Naive B cell (primary cell): ENCODE results near the gene CARD11. TPM values are rescaled to one million over a fixed set of nuclear protein-coding genes. Genes with fewer than 3 reads are reported as not detected.
"Not testable (repeated sequence)": the region's sequence is repeated elsewhere in the genome, so short reads cannot be mapped to it uniquely, and the experiment has no call there.

Experiments used
- ATAC-seq, 2 donors: fragments of 150-1000 bp; cut with Tn5 transposase; 2 replicates each; pipeline ENCODE4 v1.10.0; 2021; ENCODE audit warnings: low read depth in 2 of 2, mild to moderate bottlenecking in 2 of 2, moderate library complexity in 2 of 2
- DNase-seq: peaks from one replicate; pipeline ENCODE4 v3.0.0; 2022
- H3K27ac Mint-ChIP-seq, 6 donors: one replicate each; pipeline ENCODE4 v1.8.0; 2020 to 2022; ENCODE audit warnings: mild to moderate bottlenecking in 6 of 6, mixed read lengths in 6 of 6, moderate library complexity in 5 of 6, inconsistent platforms in 2 of 6
- H3K27me3 Mint-ChIP-seq, 3 donors: one replicate each; pipeline ENCODE4 v1.8.0; 2021 to 2022; ENCODE audit warnings: mixed read lengths in 3 of 3, mild to moderate bottlenecking in 1 of 3
- H3K36me3 Mint-ChIP-seq, 2 donors: one replicate each; pipeline ENCODE4 v1.8.0; 2020 to 2022; ENCODE audit warnings: mixed read lengths in 2 of 2, inconsistent platforms in 1 of 2, mild to moderate bottlenecking in 1 of 2
- H3K4me1 Mint-ChIP-seq, 3 donors: one replicate each; pipeline ENCODE4 v1.8.0; 2020 to 2022; ENCODE audit warnings: mixed read lengths in 3 of 3, inconsistent platforms in 1 of 3, mild to moderate bottlenecking in 1 of 3, moderate library complexity in 1 of 3
- H3K4me3 Mint-ChIP-seq, 8 donors: one replicate each; pipeline ENCODE4 v1.8.0; 2020 to 2022; ENCODE audit warnings: mild to moderate bottlenecking in 8 of 8, mixed read lengths in 8 of 8, moderate library complexity in 8 of 8, inconsistent platforms in 2 of 8
- H3K9me3 Mint-ChIP-seq, 7 donors: one replicate each; pipeline ENCODE4 v1.8.0; 2020 to 2022; ENCODE audit warnings: mixed read lengths in 7 of 7, mild to moderate bottlenecking in 5 of 7, inconsistent platforms in 2 of 7, moderate library complexity in 1 of 7
- polyA plus RNA-seq, 6 donors: library from polyadenylated mRNA; unstranded; fragments of 300-500 nt; fragmentation: Illumina TruSeq; gene quantifications; one replicate each; pipeline ENCODE4 v1.2.3, GENCODE V29; 2021; ENCODE audit warnings: low read depth in 6 of 6

Gene CARD11
- polyA plus RNA-seq, 6 donors from 2014 or later = 9.4 to 55.3 (median 17.5) TPM

GRCh38 chr7:2927592-2927991 lies 116.1 kb downstream of the CARD11 start:
- H3K27ac Mint-ChIP-seq = peak overlapping the region in 1 of 6 donors; percentile 25
- peaks cover 0 to 31% of the 10 kb centered on the region in 2 donors for H3K36me3 Mint-ChIP-seq
- DNase-seq = no peak
- H3K4me3 Mint-ChIP-seq = no peak overlapping the region
- no peaks in the 10 kb centered on the region for H3K27me3 Mint-ChIP-seq
- ATAC-seq = no peak
- peaks cover 0 to 12% (median 0%) of the 10 kb centered on the region in 3 donors for H3K4me1 Mint-ChIP-seq
- no peaks in the 10 kb centered on the region for H3K9me3 Mint-ChIP-seq

DNA sequence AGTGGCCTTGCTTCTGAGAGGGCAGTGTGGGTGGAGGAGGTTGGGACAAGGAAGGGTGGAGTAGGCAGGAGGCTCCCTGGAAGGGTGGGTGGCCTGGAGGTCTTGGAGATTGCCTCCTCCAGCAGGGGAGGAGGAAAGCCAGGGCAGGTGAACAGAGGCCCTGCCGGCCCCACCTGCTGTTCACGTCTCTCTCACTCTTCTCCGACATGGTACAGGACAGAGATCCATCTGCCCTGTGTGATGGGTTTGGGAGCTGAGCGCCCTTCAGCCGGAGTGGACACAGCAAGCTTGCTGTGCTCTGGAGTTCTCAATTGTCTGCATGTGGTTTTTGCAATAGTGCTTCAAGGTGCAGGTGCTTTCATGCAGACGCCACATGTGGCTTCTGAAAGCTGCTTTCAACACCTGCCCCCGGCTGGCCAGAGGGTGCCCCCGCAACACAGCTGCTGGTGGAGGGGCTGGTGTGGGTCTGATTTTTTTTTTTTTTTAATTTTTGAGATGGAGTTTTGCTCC lies 116.7 kb downstream of the CARD11 start:
- Mint-ChIP-seq H3K36me3 (peaks cover 1 to 26% of the 10 kb centered on the region in 2 donors), H3K27ac (no peak overlapping the region), H3K4me3 (no peak overlapping the region), H3K9me3 (no peaks in the 10 kb centered on the region), H3K4me1 (peaks cover 0 to 12% (median 0%) of the 10 kb centered on the region in 3 donors), H3K27me3 (no peaks in the 10 kb centered on the region)
- DNase-seq (no peak), ATAC-seq (no peak)

GRCh38 chr7:2926120-2926895 lies 117.4 kb downstream of the CARD11 start:
- DNase-seq = no peak
- peak overlapping the region in 1 of 6 donors; percentile 53 for H3K27ac Mint-ChIP-seq
- no peaks in the 10 kb centered on the region for H3K27me3 Mint-ChIP-seq
- peaks cover 0 to 7% (median 0%) of the 10 kb centered on the region in 3 donors for H3K4me1 Mint-ChIP-seq
- H3K4me3 Mint-ChIP-seq = peak overlapping the region in 2 of 8 donors; percentile 9 to 12
- peaks cover 8 to 26% of the 10 kb centered on the region in 2 donors for H3K36me3 Mint-ChIP-seq
- H3K9me3 Mint-ChIP-seq = no peaks in the 10 kb centered on the region
- no peak for ATAC-seq

- Mint-ChIP-seq H3K27me3 (no peaks in the 10 kb centered on the region), H3K9me3 (peaks cover 0 to 7% (median 6%) of the 10 kb centered on the region in 7 donors), H3K4me3 (no peak overlapping the region), H3K4me1 (peaks cover 0 to 5% (median 0%) of the 10 kb centered on the region in 3 donors), H3K36me3 (peaks cover 17 to 33% of the 10 kb centered on the region in 2 donors), H3K27ac (no peak overlapping the region)
- no peak for ATAC-seq
- no peak for DNase-seq
Measured at GRCh38 chr7:2924866-2925840, 118.5 kb downstream of the CARD11 start.

DNA sequence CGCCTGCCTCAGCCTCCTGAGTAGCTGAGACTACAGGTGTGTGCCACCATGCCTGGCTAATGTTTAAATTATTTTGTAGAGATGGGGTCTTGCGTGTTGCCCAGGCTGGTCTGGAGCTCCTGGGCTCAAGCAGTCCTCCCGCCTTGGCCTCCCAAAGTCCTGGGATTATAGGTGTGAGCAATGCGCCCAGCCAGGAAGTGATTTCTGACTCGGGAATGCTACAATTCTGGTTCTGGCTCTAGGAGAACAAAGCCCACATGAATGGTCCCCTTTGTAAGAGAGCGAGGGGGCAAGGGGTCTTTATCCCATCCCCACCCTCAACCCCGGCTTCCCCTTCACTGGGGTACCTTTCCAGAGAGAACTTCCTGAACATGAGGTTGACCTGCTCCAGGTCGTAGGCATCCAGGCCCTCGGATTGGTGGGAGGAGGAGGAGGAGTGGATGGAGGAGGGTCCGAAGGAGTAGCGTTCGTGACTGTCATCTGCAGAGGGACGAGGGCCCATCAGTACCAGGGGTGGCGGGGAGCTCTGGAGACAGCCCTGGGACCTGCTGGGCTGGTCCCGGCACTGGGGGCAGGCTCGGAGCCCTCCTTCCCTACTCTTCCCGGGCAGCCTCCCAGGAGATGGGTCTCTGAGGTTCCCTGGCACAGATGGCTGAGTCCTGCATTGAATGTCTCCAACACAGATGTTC lies 119.6 kb downstream of the CARD11 start:
- H3K27me3 Mint-ChIP-seq = no peaks in the 10 kb centered on the region
- no peak for DNase-seq
- peaks cover 0 to 7% (median 6%) of the 10 kb centered on the region in 7 donors for H3K9me3 Mint-ChIP-seq
- peaks cover 0 to 5% (median 0%) of the 10 kb centered on the region in 3 donors for H3K4me1 Mint-ChIP-seq
- H3K4me3 Mint-ChIP-seq = no peak overlapping the region
- H3K27ac Mint-ChIP-seq = no peak overlapping the region
- peaks cover 25 to 44% of the 10 kb centered on the region in 2 donors for H3K36me3 Mint-ChIP-seq
- no peak for ATAC-seq

GRCh38 chr7:2923291-2923781 lies 120.3 kb downstream of the CARD11 start:
- peak overlapping the region in 1 of 6 donors; percentile 82 for H3K27ac Mint-ChIP-seq

GRCh38 chr7:2922866-2923265 lies 120.8 kb downstream of the CARD11 start:
- H3K4me1 Mint-ChIP-seq = peaks cover 0 to 5% (median 0%) of the 10 kb centered on the region in 3 donors
- H3K36me3 Mint-ChIP-seq = peaks cover 29 to 50% of the 10 kb centered on the region in 2 donors
- H3K4me3 Mint-ChIP-seq = no peak overlapping the region
- ATAC-seq (no peak), DNase-seq (no peak)
- no peaks in the 10 kb centered on the region for H3K27me3 Mint-ChIP-seq
- peak overlapping the region in 1 of 6 donors; percentile 16 for H3K27ac Mint-ChIP-seq
- peaks cover 0 to 7% (median 6%) of the 10 kb centered on the region in 7 donors for H3K9me3 Mint-ChIP-seq

More at GRCh38 chr7:2923291-2923781, 120.3 kb downstream of the CARD11 start:
- ATAC-seq = no peak
- DNase-seq = no peak
- Mint-ChIP-seq H3K36me3 (peaks cover 29 to 50% of the 10 kb centered on the region in 2 donors), H3K27me3 (no peaks in the 10 kb centered on the region), H3K9me3 (peaks cover 0 to 7% (median 6%) of the 10 kb centered on the region in 7 donors), H3K4me3 (no peak overlapping the region), H3K4me1 (peaks cover 0 to 5% (median 0%) of the 10 kb centered on the region in 3 donors)

GRCh38 chr7:2922348-2922691 lies 121.3 kb downstream of the CARD11 start:
- no peak overlapping the region for H3K4me3 Mint-ChIP-seq
- H3K36me3 Mint-ChIP-seq = peaks cover 29 to 50% of the 10 kb centered on the region in 2 donors
- no peaks in the 10 kb centered on the region for H3K27me3 Mint-ChIP-seq
- peaks cover 0 to 5% (median 0%) of the 10 kb centered on the region in 3 donors for H3K4me1 Mint-ChIP-seq
- peak overlapping the region in 1 of 6 donors; percentile 16 for H3K27ac Mint-ChIP-seq
- no peak for DNase-seq
- H3K9me3 Mint-ChIP-seq = peaks cover 0 to 7% (median 6%) of the 10 kb centered on the region in 7 donors
- ATAC-seq = no peak

GRCh38 chr7:2921653-2922347 lies 121.9 kb downstream of the CARD11 start:
- Mint-ChIP-seq H3K27me3 (no peaks in the 10 kb centered on the region), H3K9me3 (peaks cover 0 to 7% (median 6%) of the 10 kb centered on the region in 7 donors), H3K4me1 (peaks cover 0 to 5% (median 0%) of the 10 kb centered on the region in 3 donors), H3K36me3 (peaks cover 33 to 52% of the 10 kb centered on the region in 2 donors), H3K4me3 (no peak overlapping the region), H3K27ac (peak overlapping the region in 3 of 6 donors; percentile 15 to 76 (median 70))
- ATAC-seq (no peak), DNase-seq (no peak)

GRCh38 chr7:2920956-2921652 lies 122.6 kb downstream of the CARD11 start:
- H3K4me1 Mint-ChIP-seq = peaks cover 0 to 3% (median 0%) of the 10 kb centered on the region in 3 donors
- peaks cover 39 to 47% of the 10 kb centered on the region in 2 donors for H3K36me3 Mint-ChIP-seq
- ATAC-seq (no peak), DNase-seq (no peak)
- H3K27me3 Mint-ChIP-seq = no peaks in the 10 kb centered on the region
- no peak overlapping the region for H3K4me3 Mint-ChIP-seq
- peak overlapping the region in 3 of 6 donors; percentile 24 to 70 (median 46) for H3K27ac Mint-ChIP-seq
- peaks cover 0 to 7% (median 6%) of the 10 kb centered on the region in 7 donors for H3K9me3 Mint-ChIP-seq

DNA sequence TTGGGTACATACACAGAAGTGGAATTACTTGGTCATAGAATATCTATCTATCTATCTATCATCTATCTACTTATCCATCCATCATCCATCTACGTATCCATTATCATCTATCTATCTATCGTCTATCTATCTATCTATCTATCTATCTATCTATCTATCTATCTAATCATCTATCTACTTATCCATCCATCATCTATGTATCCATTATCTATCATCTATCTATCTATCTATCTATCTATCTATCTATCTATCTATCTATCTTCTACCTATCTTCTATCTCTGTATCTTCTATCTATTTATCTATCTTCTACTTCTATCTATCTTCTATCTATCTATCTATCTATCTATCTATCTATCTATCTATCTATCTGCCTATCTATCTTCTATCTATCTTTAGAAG lies 123.2 kb downstream of the CARD11 start:
- not testable (repeated sequence) for H3K4me3 Mint-ChIP-seq, DNase-seq, H3K27me3 Mint-ChIP-seq, ATAC-seq, H3K9me3 Mint-ChIP-seq, H3K4me1 Mint-ChIP-seq
- H3K27ac Mint-ChIP-seq = peak overlapping the region in 3 of 6 donors; percentile 0 to 46 (median 24)
- H3K36me3 Mint-ChIP-seq = peaks cover 39 to 43% of the 10 kb centered on the region in 2 donors
